Osteoblast (primary cell): Measurements from ENCODE around the gene PARP3. TPM values are rescaled to one million over a fixed set of nuclear protein-coding genes. Genes with fewer than 3 reads are reported as not detected.

Source experiments
- DNase-seq: peaks from one replicate; pipeline ENCODE4 v3.0.0; 2011; ENCODE audit warnings: low spot score, mixed read lengths; ENCODE audit not compliant: insufficient read length; ENCODE audit errors: missing footprints
- H2AFZ ChIP-seq: 2 replicates; pipeline ENCODE4 v1.6.0; 2011; ENCODE audit warnings: mild to moderate bottlenecking, low read length
- H3K27ac ChIP-seq: 2 replicates; pipeline ENCODE4 v1.5.1; 2011; ENCODE audit warnings: mild to moderate bottlenecking, low read depth, low read length, moderate library complexity
- H3K27me3 ChIP-seq: 2 replicates; pipeline ENCODE4 v1.6.0; 2012; ENCODE audit warnings: mild to moderate bottlenecking, control low read depth, inconsistent platforms, low read length, moderate library complexity; ENCODE audit not compliant: insufficient read depth
- H3K36me3 ChIP-seq: 2 replicates; pipeline ENCODE4 v1.5.1; 2011; ENCODE audit warnings: mild to moderate bottlenecking, low read length, control low read depth, moderate library complexity; ENCODE audit not compliant: insufficient read depth
- H3K4me1 ChIP-seq: 2 replicates; pipeline ENCODE4 v1.5.1; 2011; ENCODE audit warnings: mild to moderate bottlenecking, low read length, control low read depth, moderate library complexity; ENCODE audit not compliant: insufficient read depth
- H3K4me2 ChIP-seq: 2 replicates; pipeline ENCODE4 v1.6.0; 2011; ENCODE audit warnings: mild to moderate bottlenecking, low read length; ENCODE audit not compliant: insufficient read depth
- H3K4me3 ChIP-seq: fragments of 200-600 bp; sonication (generic); 3 replicates; pipeline ENCODE4 v1.5.1; 2012; ENCODE audit warnings: mild to moderate bottlenecking, low read length, inconsistent platforms; ENCODE audit not compliant: insufficient read depth
- H3K79me2 ChIP-seq: 2 replicates; pipeline ENCODE4 v1.6.0; 2012; ENCODE audit warnings: mild to moderate bottlenecking, low read length, control low read depth, inconsistent platforms; ENCODE audit not compliant: insufficient read depth
- H3K9me3 ChIP-seq: 2 replicates; pipeline ENCODE4 v1.5.1; 2011; ENCODE audit warnings: low read depth, low read length, control low read depth
- H4K20me1 ChIP-seq: 2 replicates; pipeline ENCODE4 v1.6.0; 2012; ENCODE audit warnings: mild to moderate bottlenecking, low read length, control low read depth; ENCODE audit not compliant: insufficient read depth
- CTCF ChIP-seq: IDR thresholded peaks from 2 replicates; pipeline ENCODE4 v1.5.1; 2011; ENCODE audit warnings: mild to moderate bottlenecking, low read depth, low read length, moderate library complexity; ENCODE audit errors: extremely low read depth
- total RNA-seq: library from RNA; depleted of rRNA; stranded (reverse); fragments of >200 nt; gene quantifications from 2 replicates; pipeline ENCODE4 v1.2.3, GENCODE V29; 2012

The PARP3 gene
- total RNA-seq, 1 donor = 46.0 TPM

GRCh38 chr3:51947215-51947900 is 5.2 kb downstream of the PARP3 start:
- no peak overlapping the region for H3K27ac ChIP-seq
- H4K20me1 ChIP-seq = no peaks in the 10 kb centered on the region
- peaks cover 24% of the 10 kb centered on the region for H3K36me3 ChIP-seq
- H3K4me3 ChIP-seq = no peak overlapping the region
- TF ChIP-seq CTCF = no peak
- H3K4me1 ChIP-seq = peaks cover 11% of the 10 kb centered on the region
- no peaks in the 10 kb centered on the region for H3K9me3 ChIP-seq
- H3K27me3 ChIP-seq = no peaks in the 10 kb centered on the region
- H3K4me2 ChIP-seq = no peak overlapping the region
- no peaks in the 10 kb centered on the region for H3K79me2 ChIP-seq
- peak; percentile 50 for DNase-seq
- H2AFZ ChIP-seq = no peak overlapping the region

- no peak overlapping the region for H3K27ac ChIP-seq
- DNase-seq = peak; percentile 18
- no peaks in the 10 kb centered on the region for H3K9me3 ChIP-seq
- H3K4me2 ChIP-seq = no peak overlapping the region
- peaks cover 24% of the 10 kb centered on the region for H3K36me3 ChIP-seq
- no peak overlapping the region for H3K4me3 ChIP-seq
- H4K20me1 ChIP-seq = no peaks in the 10 kb centered on the region
- no peaks in the 10 kb centered on the region for H3K27me3 ChIP-seq
- no peaks in the 10 kb centered on the region for H3K79me2 ChIP-seq
- peaks cover 7% of the 10 kb centered on the region for H3K4me1 ChIP-seq
- H2AFZ ChIP-seq = no peak overlapping the region
- no peak for TF ChIP-seq CTCF
These were observed 5.9 kb downstream of the PARP3 start for GRCh38 chr3:51948016-51948580.

GRCh38 chr3:51949121-51949520 is 7.0 kb downstream of the PARP3 start:
- DNase-seq = peak; percentile 79
- H3K27ac ChIP-seq = no peak overlapping the region
- no peak overlapping the region for H3K4me2 ChIP-seq
- H2AFZ ChIP-seq = no peak overlapping the region
- peaks cover 11% of the 10 kb centered on the region for H3K4me1 ChIP-seq
- no peaks in the 10 kb centered on the region for H3K79me2 ChIP-seq
- H3K4me3 ChIP-seq = no peak overlapping the region
- no peaks in the 10 kb centered on the region for H3K9me3 ChIP-seq
- no peaks in the 10 kb centered on the region for H4K20me1 ChIP-seq
- H3K27me3 ChIP-seq = no peaks in the 10 kb centered on the region
- no peak for TF ChIP-seq CTCF
- H3K36me3 ChIP-seq = peaks cover 22% of the 10 kb centered on the region

DNA sequence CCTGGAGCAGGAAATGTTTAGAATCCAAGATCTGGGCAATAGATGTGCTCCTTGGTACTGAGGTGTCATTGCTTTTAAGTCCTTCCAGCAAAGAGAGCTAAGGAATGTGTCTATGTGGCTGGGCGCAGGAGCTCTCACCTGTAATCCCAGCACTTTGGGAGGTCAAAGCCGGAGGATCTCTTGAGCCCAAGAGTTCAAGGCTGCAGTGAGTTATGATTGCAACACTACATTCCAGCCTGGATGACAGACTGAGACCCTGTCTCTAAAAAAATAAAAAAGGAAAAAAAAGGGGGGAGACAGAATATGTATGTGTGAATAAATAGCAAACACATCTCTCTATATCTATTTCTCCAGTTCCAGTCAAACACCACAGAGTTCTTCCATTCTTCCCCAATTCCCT is 8.7 kb downstream of the PARP3 start:
- no peak for DNase-seq
- no peaks in the 10 kb centered on the region for H3K27me3 ChIP-seq
- H3K4me1 ChIP-seq = peaks cover 11% of the 10 kb centered on the region
- H3K4me2 ChIP-seq = no peak overlapping the region
- H3K4me3 ChIP-seq = no peak overlapping the region
- no peaks in the 10 kb centered on the region for H4K20me1 ChIP-seq
- TF ChIP-seq CTCF = no peak
- H3K9me3 ChIP-seq = no peaks in the 10 kb centered on the region
- peaks cover 10% of the 10 kb centered on the region for H3K36me3 ChIP-seq
- no peaks in the 10 kb centered on the region for H3K79me2 ChIP-seq
- no peak overlapping the region for H2AFZ ChIP-seq
- no peak overlapping the region for H3K27ac ChIP-seq
